GDM1 (cell line): Measurements from ENCODE around the gene PRDM16.

Experiments used
- DNase-seq: peaks from one replicate; lab custom pipeline; 2025; lab: John Stamatoyannopoulos, UW

The PRDM16 gene

DNA sequence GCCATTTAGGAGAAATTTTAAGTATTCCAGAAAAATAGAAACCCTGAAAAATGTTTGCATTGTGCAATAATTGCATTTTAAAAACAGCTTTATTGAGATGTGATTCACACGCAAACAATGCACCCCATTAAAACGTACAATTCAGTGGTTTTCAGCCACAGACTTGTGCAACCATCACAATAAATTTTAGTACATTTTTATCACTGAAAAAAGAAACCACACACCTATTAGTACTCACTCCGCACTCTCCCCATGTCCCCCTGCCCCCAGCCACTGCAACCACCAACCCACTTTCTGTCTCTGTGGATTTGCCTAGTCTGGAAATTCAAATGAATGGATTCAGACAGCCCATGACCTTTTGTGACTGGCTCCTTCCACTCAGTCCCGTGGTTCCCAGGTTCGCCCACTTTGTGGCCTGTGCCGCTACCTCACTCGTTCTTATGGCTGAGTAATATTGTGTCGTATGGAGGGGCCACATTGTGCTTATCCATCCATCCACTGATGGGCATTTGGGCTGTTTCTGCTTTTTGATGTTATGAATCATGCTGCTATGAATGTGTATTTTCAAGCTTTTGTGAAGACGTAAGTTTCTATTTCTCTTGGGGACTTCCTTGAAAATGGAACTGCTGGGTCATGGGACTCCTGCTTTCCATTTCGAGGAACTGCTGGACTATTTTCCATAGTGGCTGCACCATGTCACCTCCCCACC, 237.7 kb downstream of the PRDM16 start:
- DNase-seq: no peak

DNA sequence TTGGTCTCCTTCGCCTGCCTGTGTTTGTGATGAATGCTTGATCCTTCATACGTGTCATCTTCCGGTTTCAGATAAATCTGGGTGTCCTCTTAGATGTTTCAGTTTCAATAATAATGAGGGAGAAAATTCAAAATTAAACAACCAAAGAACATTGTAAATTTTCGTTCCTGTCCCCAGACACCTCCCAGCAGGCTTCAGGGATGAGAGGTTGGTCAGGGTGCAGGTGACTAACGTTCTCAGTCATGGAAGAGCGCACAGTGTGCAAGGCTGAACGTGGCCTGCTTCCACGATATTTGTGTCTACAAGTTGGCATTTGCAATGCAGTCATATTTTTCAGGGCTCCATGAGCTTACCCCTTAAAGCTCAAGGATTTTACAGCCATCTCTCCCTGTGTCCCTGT, 238.4 kb downstream of the PRDM16 start:
- no peak for DNase-seq

DNA sequence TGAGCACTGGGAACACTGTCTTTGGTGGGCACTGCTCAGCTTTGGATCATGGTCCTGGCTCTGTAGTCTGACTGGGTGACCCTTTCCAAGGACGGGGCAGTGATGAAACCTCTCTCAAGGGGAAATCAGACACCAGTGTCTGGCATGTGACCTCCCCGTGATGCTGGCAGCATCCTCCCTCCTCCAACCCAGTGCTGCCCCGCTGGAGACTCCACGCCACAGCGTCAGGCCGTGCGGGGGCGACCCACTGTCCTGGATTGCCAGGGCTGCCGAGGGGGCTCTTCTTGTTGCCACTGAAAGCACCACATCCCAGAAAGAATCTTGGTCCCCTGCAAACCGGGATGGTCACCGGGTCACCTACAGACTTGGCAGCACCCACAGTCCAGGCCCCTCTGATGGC, 239.1 kb downstream of the PRDM16 start:
- no peak for DNase-seq

DNA sequence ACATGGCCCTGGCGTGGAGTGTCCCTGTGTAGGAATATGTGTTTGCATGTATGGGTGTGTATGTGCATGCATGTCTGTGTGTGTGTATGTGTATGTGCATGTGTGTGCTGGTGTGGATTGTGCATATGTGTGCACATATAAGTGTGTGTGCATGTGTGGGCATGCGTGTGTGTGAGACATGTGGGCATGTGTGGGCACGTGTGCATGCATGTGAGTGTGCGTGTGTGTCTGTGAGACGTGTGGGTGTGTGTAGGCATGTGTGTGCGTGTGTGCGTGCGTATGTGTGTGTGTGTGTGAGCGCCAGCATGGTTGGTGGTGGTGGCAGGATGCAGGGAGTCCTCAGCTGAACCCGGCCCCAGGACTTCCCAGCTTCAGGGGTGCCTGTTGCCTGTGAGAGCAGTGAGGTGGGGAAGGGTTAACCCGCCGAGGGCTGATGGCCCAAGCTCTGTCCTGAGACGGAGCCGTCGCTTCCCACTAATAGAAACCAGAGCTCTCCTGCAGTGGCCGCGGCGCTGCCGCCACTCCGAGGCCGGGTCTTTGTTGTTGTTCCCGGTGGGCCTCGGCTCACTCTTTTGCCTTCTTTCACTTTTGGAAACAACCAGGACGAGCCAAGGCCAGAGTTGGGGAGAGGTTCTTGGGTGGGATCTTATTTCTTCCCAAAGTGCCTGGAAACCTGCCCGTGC, 241.9 kb downstream of the PRDM16 start:
- no peak for DNase-seq

DNA sequence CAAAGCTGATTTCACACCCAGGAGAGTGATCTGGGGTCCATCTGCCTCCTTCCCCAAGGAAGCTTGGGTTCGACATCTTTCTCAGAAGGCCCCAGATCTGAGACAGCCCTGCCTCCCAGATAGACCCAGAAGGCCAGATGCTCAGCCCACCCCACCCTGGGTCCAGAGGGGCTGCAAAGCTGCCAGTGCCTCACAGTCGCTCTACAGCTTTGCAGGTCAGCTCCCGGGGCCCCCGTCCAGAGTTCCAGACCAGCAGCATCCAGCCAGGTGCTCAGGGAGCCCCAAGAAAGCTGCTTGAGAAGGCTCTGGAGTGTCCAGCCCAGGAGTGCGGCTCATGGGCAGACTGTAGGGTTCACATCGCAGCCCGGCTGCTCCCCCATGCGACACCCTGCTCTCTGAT, 242.7 kb downstream of the PRDM16 start:
- no peak for DNase-seq

DNA sequence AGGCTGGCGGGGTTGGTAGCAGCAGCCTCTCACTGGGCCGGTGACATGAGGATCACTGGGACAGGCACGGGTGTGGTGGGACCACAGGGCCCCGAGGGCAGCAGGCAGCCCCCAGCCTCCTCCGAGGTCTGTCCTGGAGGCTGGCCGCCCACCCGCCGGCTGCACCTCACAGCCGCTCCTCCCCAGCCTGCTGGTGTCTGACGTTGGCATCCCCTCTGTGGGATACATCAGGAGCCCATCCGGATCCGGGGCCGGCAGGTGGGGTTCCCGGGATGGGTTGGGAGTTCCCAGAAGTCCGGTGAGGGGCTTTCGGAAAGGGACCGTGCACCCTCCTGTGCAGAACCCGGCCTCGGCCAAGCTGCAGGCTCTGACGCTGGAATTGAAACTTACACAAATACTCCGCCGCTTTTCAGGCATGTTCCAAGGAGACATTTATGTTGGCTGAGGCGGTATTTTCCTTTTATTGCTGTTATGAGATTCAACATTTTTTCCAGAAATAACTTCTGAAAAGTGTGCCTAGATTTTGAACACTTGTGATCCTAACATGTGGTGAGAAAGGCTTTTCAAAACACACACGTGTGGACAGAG, 243.4 kb downstream of the PRDM16 start:
- DNase-seq: no peak

DNA sequence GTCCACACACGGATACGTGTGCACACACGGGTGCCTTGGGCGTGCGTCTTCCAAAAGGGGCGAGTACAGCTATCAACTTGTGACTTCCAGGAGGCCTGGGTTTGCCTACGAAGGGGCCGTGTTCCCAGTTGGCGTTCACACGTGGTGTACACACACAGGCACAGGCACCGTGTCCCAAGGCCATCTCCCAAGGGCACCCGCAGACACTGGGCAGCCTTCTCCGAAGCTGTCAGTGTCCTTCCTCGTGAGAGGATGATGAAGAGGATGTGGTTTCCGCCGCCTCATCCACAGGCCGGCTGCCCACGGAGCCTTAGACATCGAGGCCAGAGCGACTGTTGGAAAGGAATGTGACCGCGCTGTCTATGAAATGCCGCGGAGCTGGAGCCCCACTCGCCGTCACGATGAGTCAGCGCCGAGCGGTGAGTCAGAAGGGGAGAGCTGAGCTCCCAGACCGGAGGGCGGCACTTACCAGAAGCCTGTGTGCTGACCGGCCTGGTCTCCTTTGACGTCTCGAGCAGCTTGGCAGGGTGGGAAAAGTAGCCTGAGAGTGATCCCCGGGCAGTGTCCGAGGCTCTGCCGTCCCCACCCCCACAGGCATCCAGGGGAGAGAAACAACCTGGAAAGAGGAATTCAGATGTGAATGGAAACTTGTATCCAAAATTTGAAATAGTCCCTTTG, 244.0 kb downstream of the PRDM16 start:
- DNase-seq: peak; percentile 75

DNA sequence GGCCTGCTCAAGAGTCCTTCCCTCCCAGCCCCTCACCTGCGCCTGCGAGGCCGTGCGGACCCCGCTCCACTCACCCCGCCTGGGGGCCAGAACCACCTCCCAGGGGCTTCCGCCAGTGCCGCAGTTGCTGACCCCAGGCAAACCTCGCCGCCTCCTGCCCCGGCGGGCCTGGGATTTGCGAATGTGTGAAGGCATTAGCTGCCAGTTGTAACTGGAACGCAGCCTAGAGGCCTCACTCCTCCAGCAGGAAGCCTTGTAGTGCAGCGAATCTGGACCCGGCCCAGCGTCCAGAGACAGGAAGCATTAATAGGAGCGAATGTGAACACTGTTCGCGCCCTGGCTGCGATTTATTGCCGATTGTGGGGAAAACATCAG, 244.6 kb downstream of the PRDM16 start:
- no peak for DNase-seq

DNA sequence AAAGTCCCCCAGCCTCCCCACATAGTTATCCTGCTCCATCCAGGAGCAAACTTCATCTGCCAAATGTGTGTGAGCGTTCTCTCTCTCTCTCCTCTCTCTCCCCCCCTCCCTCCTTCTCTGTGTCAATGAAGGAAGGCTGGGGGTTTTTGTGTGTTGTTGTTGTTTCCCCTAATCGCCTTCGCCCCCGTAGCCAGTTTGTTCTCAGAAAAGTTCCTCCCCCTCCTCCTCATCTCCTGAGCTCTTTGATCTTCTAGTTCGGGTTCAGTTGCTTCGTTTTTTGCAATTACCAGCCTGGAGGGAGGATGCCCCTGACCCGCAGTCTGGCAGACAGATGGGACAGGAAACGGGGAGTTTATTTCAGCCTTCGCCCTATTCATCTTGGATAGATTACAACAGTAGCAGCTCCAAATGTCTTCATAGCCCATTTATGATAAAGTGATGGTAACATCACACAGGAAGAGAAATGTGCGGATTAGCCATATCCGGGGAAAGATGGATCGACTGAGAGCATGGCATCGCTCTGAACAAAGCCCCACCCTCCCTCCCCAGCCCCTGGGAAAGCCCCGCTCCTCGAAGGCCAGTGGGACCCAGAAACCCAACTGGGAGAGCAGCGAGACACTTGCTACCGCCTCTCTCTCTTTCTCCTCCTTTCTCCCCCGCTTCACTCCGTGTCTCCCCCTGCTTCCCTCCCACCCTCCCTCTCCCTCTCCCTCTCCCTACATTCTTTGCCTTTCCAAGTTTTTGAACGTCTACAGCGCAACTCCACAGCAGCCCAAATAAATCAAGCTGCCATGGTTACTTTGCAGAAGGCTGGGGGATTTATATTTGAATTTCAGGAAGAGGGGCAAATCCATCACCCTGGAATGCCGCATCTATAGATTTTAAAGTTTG, 245.7 kb downstream of the PRDM16 start:
- no peak for DNase-seq

DNA sequence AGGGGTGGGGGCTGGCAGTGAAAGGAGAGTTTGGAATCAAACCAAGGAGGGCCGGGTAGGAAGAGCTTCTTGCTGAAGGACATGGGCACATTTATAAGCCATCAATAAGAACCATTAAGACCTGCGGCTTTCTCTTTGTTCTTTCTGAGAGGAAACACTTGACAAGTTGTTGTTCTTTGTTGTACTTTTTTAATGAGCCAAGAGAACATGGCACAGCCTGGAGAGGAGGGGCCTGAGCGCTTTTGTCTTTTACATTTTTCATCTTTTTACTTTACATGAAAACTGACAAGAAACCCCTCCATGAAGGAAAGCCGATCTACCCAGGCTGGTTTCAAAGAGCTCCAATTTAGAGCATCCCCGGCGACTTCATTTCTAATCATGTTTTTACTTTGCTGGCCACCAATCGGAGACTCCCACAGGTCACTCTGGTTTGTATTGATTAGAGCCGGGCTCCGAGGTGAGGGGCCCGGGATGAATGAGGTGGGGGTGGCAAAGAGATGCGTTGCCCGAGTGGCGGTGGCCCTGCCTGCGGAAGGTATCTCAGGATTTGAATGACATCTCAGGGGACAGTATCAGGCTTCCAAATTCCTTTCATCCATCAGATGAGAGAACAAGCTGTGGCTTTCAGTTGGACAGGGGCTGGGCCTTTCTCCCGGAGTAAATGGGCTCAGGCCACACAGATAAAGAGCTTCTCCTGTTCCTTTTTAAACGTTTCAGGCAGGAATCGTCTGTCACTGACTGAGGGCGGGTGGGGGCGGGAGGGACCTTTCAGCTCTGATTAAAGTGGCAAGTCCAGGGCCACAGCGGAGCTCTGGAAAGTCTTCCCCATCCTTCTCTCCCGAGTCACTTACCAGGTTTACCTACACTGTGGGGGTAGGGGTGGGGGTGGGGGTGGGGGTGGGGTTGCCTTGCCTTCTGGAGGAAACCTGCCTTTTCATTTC, 246.7 kb downstream of the PRDM16 start:
- DNase-seq: no peak

DNA sequence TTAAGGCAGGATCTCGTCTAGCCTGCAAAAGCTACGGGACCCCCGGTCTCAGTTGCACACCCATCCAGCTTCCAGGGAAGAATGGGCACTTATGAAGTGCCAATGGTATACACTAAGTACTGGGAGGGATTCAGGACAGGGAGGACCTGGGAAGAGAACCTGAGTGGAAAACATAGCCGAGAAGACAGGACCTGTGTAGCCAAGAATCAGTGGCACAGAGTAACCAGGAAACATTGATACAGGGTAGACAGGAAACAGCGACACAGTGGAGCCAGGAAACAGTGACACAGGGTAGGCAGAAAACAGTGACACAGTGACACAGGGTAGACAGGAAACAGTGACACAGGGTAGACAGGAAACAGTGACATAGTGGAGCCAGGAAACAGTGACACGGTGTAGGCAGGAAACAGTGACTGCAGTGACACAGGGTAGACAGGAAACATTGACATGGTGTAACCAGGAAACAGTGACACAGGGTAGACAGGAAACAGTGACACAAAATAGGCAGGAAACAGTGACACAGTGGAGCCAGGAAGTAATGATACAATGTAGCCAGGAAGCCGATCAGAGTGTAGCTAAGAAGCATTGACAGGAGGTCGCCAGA, 247.4 kb downstream of the PRDM16 start:
- no peak for DNase-seq

DNA sequence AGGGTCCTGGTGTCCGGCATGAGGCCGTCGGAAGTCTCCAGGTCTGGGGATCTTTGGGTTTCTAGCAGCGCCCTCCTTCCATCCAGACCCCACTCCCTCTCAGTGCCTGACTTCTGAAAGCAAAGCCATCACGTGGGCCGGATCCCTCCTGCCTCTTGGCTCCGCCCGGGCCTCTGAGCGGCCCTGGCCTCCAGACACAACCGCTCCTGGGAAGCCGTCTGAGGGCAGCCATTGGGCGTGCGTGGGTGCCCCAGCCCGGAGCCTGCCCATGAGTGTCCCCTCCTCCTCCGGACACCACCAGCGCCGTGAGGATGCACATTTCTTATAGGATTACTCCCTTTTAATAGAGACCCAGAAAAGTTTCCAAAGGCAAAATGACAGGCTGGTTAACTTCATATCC, 248.5 kb downstream of the PRDM16 start:
- no peak for DNase-seq

DNA sequence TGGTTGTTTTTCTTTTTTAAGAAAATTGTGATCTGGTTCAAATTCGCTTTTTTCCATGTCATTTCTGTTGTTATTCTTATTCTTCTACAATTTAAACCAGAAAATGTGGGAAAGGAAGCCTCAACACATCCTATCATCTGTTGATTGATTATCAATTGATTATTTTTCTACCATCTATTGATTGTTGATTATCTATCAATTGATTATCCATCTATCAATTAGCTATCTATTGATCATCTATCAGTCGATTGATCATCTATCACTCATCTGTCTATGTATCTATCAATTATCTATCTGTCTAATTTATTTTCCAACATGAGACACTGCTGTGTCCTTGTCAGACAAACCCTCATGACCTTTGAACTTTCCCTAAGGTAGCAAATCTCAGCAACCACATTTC, 249.3 kb downstream of the PRDM16 start:
- DNase-seq: no peak

DNA sequence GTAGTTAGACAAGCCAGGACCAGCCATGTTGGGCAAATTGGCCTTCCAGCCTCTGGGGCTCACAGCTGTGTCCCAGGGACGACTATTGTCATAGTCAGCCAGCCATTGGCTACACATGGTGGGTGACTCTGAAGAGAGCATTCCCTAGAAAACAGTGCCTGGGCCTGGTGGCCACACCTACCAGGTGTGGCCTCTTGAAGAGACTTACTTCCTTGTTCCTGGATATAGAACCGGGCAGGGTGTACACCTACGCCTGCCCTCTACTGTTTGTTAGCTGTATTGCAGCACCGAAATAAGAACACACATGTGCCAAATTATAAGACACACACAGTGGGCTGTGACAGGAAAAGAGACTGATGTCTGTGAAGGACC, 250.9 kb downstream of the PRDM16 start:
- peak; percentile 69 for DNase-seq

DNA sequence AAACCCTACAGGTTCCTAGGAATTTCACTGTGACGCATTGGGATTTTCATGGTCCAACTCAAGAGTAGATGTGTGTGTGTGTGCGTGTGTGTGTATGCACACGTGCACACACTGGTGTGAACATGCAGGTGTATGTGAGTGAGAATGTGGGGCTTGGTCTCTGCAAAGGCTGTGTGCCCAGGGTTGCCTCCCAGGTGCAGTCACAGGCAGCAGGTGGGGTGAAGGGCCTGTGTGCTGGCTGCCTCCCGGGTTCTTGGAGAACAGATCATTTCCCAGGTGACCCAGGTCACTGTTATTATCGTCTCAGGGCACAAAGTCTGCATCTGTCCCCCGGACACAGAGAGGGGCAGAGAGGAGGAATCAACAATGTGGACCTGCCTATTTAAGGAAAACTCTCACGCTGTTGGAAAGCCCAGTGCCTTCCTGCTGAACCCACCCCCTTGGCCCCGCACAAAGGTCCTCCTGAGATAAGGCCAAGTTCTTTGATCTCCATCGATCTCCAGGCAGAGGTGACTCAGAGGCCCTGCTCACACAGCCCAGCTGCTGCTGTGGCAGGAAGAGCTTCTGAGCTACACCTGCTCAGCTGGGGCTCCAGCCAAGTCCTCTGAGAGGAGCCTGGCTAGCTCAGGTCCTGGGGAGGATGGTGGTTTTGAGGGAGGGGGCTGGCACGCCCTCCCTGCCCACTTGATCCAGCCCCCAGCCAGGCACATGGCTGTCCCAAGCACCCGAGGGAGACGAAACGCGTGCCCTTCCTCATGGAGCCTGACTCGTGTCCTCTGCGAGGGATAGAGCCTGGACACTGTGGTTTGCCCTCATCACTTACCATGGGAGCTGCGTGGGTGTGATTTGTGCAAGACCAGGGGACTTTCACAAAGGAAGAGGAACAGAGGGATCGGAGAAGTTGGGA, 251.5 kb downstream of the PRDM16 start:
- no peak for DNase-seq

DNA sequence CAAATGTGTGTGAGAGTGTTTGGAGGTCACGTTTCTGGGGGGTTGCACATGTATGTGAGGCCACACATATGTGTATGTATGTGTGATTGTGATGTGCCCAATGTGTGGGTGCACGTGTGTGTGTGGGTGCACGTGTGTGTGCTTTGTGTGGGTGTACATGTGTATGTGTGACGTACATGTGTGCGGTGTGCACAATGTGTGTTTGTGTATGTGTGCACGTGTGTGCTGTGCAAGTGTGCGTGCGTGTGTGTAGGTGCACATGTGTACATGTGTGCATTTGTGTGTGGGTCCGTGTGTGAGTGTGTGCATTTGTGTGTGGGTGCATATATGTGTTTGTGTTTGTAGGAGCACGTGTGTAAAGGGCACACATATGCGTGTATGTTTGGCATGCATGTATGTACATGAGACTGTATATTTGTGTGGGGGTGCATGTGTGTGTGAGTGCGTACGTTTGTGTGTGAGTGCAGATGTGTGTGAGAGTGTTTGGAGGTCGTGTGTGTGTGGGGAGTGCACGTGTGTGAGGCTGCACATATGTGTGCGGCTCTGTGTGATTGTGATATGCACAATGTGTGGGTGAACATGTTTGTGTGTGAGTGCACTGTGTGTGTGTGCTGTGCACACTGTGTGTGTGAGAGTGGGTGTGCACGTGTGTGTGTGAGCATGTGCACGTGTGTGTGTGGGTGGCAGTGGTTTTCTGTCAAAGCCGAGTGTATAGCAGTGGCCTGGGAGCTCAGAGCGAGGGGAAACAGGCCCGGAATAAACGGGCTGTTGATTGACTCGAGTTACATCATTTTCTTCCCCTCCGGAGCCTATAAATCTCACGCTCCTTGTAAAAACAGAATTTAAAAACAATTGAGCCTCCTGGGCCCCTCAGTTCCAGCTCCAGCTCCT, 252.8 kb downstream of the PRDM16 start:
- DNase-seq: no peak

DNA sequence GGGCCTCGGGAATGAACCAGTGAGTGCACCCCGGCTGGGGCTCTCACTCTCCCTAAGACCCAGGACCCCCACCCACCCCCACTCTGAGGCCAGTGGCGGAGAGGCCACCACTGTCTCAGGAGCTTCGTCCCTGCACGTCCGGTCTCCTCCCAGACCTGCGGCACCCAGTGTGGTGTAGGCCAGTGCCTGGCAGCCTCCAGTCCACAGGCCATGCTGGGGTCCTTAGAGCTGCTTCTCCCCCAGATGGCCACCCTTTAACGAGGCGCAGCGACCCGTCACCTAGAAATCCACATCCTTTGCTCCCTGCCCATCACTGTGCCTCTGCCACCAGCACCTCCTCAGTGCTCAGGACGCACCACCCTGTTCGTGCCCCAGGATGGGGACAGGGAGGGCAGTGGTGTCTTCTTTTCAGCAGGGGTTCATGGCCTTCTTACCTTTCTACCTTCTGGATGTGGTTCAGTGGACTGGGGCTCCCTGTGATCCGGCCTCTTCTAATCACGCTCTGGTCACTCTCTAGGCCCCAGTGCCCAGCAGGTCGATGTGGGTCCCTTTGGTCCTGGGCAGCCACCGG, 253.5 kb downstream of the PRDM16 start:
- no peak for DNase-seq
